Measurements from ENCODE around the gene CAPG.

The CAPG gene

DNA sequence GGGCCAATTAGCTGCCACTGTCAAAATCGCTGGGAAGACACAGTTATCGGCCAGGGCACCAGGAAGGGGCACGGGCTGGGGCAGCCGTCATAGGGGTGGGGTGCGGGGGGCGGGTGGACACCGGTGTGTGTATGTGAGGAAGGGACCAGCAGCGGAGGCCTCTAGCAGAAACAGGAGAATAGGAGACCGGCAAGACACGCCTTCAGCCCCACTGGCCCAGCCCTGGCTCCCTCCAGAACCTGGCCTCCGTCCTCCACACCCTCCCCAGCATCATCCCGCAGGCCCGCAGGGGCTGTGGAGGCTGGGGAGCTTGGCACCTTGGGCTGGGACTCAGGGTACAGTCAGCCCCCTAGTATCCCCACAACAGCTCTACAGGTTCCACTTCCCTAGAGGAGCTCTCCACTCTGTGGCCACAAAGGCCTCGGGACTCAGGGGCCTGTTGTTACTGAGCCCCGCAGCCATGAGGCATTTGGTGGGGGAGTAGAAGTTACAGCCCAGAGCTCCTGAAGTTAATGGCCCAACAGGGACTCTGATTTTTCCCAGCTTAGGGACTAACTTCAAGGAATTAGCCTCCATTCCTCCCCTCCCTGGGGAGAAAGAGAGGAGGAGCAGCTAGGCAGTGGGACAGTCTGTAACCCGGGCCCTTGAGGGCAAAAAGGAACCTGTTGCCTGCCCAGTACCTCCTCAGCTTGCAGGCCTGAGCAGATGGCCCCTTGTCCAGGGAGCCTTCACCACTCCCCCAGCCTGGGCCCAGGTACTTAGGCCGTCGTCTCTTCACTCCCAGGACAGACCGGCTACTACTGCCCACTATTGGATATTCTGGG lies 28.2 kb upstream of the CAPG start:
- DNase-seq, result no peak

DNA sequence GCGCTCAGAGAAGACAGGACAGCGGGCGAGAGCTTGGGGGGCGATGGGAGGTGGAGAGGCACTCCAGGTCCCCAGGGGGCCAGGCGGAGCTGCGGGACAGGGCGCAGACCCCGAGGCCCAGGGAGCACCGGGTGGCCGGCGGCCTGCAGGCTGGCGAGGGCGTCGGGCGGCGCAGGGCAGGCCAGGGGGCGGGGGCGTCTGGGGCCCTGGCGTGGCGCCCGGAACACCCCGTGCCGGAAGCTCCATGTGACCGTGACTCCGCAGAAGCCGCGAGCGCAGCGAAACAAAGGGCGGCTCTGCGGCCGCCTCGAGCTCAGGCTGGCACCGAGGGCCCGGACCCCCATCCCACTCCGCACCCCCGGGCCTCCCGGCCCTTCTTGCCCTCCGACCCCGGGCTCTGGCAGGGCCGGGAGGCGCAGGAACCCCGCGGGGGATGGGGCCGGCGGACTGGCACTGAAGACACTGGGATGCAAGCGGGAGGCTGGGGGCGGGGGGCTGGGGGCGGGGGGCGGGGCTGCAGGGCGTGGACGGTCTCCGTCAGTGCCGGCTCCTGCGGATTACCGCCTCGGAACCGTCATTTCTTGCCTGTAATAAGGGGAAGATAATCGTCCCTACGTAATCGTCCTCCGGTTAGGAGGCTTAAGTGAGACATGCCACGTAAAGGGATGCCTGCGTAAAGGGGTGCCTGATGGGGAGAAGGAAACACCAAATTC lies 27.5 kb upstream of the CAPG start:
- peak; percentile 79 for DNase-seq

DNA sequence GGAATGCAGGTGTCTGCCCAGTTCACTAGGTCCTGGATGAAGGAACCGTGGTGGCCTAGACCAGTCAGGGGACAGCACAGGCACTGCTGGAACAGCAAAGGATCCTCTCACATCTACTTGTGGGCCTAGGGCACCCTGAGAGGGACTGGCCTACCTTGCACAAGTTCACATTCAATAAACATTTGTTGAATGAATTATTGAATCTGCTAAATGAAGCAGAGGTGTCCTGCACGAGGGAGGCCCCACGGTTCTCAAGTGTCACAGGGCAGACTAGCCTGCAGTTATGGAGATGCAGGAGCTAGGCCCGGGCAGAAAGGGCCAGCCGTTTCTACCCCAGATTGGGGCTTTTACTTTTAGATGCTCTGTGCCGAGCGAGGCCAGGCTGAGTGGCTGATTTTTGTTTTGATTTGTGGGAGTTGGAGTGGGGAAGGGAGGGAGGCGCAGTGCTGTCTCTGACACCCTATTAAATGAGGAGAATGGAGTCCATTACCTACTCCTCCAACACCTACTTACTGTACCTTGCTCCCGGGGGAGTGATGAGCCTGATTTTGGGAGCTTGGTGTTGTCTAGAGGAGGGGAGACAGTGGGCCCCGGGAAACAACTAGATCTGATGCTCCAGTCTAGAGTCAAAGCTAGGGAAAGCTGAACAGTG lies 26.8 kb upstream of the CAPG start:
- DNase-seq, result no peak

DNA sequence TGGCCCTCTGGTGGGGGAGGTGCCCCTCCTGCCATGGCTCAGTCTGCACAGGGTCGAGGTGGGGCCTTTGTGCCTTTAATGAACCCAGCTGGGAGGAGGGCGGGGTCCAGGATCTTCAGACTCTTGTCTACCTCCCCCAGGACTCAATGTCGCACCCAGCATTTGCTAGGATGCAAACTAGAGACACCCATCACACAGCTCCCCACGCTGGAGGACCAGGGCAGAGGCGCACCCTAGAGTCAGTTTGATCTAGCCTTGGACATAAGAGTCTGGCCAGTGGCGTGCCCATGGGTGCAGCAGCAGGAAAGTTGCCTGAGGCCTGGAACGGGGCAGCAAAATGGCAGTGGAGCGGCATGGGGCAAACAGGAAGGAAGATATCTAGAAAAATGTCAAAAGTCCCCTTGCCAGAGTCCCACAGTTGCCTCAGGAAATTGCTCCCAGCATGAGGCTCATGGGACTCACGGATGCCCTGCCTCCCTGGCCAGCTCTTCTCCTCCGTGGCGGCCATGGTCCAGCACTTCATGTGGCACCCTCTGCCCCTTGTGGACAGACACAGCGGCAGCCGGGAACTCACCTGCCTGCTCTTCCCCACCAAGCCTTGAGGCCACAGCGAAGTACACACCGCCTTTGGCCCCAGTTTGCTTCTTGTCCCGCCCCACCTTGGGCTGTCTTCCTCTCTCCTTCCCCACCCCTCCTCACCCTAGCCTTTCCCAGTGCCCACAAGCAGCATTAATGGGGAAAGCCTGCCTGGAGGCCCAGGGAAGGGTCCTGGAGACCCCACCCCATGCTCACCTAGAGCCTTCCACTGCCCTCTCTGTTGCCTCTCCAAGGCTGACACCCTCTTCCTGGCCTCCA lies 26.0 kb upstream of the CAPG start:
- no peak for DNase-seq

DNA sequence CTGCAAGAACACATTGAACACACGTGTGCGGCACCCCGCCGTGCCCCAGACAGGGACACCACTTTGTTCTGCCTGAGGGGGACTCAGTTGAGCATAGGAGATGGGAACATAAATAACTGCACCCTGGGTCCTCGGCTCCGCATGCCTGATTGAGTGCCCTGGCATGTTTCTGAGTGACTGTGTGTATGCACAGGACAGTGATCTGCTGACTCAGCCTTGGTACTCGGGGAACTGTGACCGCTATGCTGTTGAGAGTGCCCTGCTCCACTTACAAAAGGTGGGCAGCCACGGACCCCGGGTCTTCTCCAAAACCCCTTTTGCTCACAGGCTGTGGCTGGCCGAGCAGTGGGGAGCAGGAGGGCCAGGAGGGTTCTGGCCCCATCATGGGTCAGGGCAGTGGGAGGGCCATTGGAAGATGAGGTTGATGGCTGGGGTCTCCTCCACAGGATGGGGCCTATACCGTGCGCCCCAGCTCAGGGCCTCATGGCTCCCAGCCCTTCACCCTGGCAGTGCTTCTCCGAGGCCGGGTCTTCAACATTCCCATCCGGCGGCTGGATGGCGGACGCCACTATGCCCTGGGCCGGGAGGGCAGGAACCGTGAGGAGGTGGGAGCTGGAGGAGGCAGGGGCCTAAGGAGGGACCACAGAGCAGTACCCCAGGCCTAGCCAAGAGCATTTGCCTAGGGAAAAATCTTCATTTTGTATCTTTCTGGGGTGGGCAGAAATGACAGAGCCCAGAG lies 25.2 kb upstream of the CAPG start:
- DNase-seq, result no peak

DNA sequence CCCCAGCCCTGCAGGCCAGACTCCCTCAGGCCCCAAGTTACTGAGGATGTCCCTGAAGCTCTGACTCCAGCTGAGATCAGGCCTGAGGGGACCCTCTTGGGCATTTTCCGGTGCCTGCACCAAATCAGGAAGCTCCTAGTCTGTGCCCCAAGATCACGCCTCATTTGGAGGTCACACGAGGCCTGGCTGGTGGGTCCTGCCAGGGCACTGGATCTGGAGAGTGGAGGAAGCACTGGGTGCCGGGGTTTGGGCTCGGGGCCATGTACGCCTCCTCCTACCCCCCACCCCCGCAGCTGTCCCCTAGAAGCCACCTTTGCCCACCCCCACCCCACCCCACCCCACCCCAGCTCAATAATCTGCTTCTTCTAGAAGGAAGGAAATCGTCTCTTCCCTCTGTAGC lies 24.5 kb upstream of the CAPG start:
- no peak for DNase-seq

DNA sequence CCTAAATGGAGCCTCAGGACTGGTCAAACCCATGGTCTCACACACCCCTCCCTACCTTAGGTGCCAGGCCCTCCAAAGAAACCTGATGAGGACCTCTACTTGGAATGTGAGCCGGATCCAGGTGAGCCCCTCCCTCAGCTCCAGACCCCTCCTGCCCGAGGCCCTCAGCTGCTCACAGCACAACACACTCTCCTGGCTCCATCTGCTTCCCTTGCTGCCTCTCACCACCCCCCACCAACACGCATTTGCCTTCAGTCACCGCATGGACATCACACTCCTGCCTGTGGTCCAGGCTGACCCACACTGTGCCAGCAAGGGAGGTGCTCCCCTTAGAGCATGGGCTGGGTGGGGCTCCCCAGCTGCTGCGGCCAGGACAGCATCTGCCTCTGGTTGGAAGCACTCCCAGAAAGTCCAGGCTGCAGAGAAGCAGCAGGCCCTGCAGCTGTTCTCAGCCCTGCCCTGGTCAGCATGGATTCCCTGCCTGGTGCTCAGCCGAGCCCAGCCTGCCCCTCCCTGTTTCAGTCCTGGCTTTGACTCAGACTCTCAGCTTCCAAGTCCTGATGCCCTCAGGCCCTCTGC lies 23.4 kb upstream of the CAPG start:
- DNase-seq, result peak; percentile 55

DNA sequence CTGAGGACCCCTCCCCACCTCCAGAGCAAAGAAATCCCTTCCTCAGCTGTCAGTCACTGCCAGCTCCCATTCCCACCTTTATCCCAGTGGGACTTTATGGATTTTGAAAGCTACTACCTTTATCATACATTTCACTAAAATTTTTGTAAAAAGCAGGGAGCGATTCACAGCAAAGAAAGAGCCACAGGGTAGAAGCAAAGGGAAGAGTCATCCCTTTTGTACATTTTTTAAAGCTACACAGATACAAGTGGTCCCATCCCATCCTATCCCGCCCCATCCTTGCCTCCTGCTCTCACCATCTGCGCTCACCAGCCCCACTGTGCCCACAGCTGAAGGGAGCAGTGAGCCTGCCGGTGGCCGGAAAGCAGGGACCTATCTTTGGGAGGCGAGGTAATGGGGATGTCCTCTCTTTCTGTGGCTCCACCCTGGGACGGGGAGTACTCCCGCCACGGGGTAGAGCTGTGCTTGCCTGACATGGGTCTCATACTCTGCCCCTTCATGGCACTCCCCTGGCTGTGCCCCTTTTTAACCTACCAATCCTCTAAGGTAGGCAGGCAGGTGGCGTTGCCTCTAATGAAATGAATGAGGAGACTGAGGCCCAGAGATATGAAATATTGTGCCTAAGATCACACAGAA lies 21.5 kb upstream of the CAPG start:
- no peak for DNase-seq

DNA sequence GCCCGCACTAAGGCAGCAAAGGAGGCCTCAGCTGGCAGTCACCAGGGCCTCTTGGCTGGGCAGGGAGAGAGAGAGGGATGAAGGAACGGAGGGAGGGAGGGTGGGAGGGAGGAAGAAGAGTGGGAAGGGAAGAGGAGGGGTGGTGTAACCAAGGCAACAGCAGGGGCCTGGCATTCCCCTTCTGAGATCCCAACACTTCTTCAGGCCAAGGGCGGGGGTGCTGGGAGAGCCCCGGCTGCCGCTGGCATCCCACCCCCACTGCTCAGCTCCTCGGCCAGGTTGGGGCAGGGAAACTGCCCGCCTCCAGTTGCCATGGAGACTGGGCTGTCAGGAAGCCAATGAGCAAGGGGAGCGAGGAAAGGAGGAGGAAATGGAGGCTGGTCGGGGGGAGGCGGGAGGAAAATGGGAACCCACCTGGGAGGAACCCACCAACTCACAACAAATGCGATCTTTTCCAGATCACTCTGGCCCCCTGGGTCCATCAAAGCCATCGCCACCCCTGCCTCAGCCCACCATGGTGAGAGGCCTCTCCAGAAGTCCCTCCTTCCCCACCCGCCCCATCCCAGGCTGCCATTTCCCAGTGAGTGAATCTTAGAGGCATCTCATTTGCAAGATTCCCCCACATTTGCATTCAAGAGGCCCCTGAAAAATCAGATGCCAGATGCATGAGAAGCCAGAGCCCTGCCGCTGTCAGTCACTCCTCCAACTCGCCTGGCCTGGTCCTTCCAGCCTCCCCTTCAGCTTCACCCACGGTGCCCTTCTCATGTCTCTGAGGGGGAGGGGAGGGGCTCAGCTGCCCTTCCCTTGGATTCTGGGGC lies 20.8 kb upstream of the CAPG start:
- peak; percentile 39 for DNase-seq

DNA sequence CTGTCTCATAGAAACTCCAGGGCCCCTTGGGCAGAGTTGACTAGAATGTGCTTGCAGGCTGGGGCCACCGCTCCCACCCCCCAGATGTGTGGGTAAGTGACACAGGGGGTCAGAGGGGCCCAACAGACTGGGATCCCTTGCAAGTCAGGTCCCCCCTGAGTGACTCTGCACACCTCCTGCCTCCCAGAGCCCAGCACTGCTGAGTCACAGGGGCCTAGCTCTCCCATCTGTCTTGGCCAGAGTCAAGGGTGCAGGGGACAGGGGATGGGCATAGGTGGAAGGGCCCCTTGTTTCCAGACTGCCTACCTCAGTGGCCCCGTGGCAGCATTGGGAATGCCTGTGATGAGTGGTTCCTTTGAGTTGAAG lies 19.7 kb upstream of the CAPG start:
- no peak for DNase-seq

DNA sequence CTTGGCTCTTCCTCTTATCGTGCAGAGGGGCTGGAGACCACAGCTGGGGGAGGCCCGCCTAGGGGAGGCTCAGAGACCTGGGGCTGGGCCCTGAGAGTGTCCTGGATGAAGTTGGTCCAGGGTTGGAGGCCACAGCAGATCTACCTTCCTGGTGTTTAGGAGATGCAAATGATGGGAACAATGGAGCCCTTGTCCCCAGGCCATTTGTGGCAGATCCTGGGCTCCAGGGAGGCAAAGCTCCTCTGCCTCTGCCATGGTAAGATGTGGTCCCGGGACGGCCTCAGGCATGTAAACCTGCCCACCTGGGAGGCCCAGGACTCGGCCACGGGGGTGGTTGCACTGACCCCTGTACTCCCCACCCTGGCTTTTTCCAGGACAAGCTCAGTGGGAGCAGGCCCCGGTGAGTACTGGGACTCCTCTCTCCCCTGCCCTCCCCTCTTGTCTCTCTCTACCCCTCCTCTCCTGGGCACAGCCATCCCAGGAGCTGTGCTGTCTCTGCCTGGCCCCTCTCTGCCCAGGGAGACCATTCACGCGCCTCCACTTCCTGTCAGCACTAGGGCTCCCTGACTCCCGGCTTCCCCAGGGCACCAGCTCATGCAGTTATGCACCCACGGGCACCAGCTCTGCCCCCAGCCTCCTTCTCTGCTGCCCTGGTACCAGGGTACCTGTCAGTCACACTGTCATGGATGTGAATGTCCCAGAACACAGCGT lies 19.2 kb upstream of the CAPG start:
- DNase-seq, result no peak

DNA sequence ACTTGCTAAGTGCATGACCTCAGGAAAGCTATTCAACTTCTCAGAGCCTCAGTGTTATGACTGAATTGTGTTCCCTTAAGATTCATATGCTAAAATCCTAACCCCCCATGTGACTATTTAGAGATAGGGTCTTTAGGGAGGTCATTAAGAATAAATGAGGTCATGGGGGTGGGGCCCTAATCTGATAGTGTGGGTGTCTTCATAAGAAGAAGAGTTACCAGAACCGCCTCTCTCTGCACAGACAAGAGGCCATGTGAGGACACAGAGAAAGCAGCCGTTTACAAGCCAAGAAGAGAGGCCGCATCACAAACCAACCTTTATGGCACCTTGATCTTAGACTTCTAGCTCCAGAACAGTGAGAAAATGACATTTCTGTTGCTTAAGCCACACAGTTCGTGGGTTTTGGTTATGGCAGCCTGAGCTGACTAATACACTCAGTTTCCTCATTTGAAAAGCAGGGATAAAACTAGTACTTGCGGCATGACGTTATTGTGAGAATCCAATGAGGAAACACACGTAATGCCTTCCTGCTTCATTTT lies 18.2 kb upstream of the CAPG start:
- no peak for DNase-seq

DNA sequence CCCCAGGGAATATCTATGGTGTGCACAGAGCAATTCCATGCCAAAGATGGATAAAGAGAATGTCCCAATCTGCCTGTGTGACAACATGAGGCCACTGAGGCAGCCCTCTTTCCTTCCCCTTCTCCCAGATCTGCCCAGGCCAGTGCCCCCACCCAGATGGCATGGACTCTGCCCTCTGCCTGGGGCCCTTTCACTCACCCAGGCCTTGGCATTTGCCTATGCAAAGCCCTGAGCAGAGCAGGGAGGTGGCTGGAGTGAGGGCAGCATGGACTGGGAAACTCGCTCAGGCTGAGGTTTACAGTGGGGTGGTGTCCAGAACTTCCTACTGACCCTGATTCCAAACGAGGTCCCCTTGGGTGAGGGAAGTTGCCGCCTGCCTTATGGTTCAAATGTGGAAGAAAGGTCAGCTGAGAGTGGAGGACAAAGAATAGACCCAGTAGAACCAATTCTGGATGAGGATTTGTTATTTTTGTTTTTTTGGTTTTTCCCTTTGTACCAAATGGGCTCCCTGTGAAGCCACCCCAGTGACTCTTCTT lies 17.2 kb upstream of the CAPG start:
- DNase-seq, result no peak

DNA sequence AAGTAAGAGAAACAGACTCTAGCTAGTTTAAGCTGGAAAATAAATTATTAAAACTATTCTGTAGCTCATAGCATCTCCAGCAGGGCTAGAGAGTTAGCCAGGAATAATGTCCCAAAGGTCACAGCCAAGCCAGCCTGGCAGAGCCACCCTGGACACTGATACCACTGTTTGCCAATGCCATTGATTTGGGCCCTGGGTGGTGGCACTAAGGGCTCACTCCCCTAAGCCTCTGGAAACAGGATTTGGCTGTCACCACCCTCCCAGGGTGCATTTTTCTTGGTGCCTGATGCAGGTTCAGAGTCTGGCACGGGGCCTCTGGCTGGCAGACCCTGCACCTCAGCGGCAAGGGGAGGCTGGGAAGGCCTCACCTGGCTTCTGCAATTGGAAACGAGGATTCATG lies 15.4 kb upstream of the CAPG start:
- no peak for DNase-seq

DNA sequence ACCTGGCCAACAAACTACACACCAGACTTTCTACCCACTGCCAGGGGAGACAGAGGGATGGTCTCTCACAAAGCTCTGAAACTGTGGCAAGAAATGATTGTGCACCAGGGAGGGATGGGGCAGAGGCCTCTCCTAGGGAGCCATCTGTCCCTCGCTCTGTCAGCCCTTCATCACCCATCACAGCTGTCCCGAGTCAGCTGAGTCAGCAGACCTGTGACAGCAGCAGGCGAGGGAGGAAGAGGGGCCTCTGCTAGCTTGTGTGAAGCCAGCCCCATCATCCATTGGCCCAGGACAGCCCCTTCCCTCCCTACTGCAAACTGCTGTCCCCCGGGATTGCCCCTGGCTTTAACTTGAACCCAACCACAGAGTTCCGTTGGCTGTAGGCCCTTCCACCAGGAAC lies 13.4 kb upstream of the CAPG start:
- DNase-seq, result no peak

DNA sequence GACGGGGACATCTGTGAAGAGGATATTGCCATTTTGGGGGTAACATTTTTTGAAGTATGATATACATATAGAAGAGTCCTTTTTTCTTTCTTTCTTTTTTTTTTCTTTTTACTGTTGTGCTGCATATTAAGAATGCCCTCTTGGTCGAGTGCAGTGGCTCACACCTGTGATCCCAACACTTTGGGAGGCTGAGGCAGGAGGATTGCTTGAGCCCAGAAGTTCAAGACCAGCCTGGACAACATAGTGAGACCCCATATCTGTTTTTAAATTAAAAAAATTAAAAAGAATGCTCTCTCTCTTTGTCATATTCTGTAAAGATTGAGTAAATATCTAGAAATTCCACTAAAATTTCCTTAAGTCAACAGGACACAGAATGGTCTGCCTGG lies 11.9 kb upstream of the CAPG start:
- no peak for DNase-seq

DNA sequence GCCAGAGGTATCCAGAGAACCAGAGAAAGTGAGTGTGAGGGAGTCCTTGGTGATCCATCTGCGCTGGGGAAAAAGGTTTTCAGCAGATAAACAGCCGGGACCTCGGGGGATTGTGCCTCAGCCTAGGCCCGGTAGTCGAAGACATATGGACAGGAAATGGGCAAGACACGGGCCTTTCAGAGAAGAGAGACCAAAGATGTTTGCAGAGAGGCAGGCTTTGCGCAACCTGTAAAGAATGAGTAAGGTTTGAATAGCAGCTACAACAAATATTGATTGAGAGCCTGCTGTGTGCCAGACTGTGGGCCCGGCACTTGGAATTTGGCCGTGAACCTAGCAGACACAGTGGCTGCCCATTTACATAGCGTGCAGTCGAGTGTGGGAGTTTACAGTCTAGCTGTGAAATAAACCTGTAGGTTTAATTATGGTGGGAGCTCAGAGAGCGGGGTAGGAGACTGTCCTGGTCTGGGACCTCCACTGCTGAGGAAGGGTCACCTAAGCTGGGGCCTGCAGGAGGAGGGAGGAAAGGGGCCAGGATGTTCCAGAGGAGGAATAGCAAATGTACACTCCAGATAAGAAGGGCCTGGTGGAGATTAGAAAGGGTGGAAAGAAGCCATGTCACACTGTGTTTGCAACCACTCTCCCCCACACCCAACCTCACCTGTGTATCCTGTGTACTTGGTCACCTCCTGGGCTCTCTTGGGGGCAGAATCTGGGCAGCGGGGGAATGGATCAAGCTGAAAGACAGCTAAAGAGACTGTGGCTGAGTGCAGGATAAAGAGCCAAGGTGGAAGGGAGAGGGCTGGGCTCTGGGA lies 11.3 kb upstream of the CAPG start:
- peak; percentile 56 for DNase-seq

DNA sequence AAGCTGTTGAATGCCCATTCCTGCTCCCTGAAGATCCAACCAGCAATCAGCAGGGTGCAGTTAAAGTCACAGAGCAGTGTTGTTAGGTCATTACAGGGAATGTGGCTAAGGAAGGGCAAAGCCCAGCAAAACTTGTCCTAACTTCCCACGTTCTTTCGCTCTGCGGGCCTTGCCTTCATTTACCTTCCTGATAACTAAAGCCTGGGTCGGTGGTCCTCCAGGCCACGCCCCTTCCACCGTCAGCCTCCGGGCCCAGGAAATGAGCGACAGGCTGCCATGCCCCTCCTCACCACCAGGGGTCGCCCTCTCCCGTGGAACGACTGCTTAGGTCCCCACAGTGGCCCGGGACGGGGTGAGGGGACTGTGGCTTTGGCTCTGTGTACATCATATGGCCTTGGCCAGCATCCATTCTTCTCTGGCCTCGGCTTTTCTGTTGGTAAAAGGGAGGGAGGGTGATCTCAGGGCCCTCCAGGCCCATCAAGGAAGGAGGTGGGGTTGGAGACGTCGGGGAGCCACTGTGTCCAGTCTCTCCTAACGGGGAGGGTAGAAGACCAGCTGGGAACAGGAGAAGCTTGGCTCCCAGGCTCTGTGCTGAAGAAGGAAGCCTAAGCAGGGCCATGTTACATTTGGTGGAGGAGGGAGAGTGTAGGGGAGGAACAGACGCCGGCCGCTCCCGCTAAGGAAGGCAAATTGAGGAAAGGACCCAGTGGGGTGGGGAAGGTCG lies 10.5 kb upstream of the CAPG start:
- peak; percentile 81 for DNase-seq
